Activated T-helper 2 cell treated with anti-CD3 and anti-CD28 coated beads, Interferon-gamma antibody, Interleukin-2, Interleukin-4, amounts not matched to agents 10 μg/mL and 5 μg/mL and 100 μg/mL, durations not matched to agents 14 hours and 24 hours and 36 hours (primary cell): ENCODE measurements around the gene LIPC. TPM values are rescaled to one million over a fixed set of nuclear protein-coding genes. Genes with fewer than 3 reads are reported as not detected.
"Not testable (repeated sequence)": the region's sequence is repeated elsewhere in the genome, so short reads cannot be mapped to it uniquely, and the experiment has no call there.

ENCODE experiments used
- DNase-seq: peaks from one replicate; pipeline ENCODE4 v3.0.0; 2021; ENCODE audit warnings: low spot score
- H3K27ac Mint-ChIP-seq: one replicate; pipeline ENCODE4 v1.8.0; 2021; ENCODE audit warnings: mixed read lengths
- H3K27me3 Mint-ChIP-seq: one replicate; pipeline ENCODE4 v1.8.0; 2021; ENCODE audit warnings: low read depth, mixed read lengths
- H3K36me3 Mint-ChIP-seq: one replicate; pipeline ENCODE4 v1.8.0; 2021; ENCODE audit warnings: low read depth, mixed read lengths
- H3K4me1 Mint-ChIP-seq: one replicate; pipeline ENCODE4 v1.8.0; 2021; ENCODE audit warnings: low read depth, mixed read lengths
- H3K4me3 Mint-ChIP-seq: one replicate; pipeline ENCODE4 v1.8.0; 2021; ENCODE audit warnings: low read depth, mild to moderate bottlenecking, moderate library complexity, mixed read lengths
- H3K9me3 Mint-ChIP-seq: one replicate; pipeline ENCODE4 v1.8.0; 2021; ENCODE audit warnings: mixed read lengths
- intact Hi-C: fragments of 100-400 bp; cut with micrococcal nuclease; formaldehyde crosslinking; loops from one replicate; pipeline ENCODE4 v1.15.1; 2023
- total RNA-seq: library from RNA; stranded (reverse); gene quantifications from 2 replicates; pipeline ENCODE4 v1.2.3, GENCODE V29; 2022

LIPC gene
- total RNA-seq, 1 donor from 2014 or later: 1.7 TPM

GRCh38 chr15:58597943-58598828 is 166.4 kb downstream of the LIPC start:
- Mint-ChIP-seq H3K36me3 (peaks cover 67% of the 10 kb centered on the region), H3K27me3 (no peaks in the 10 kb centered on the region), H3K4me3 (no peak overlapping the region), H3K9me3 (peaks cover 6% of the 10 kb centered on the region), H3K27ac (no peak overlapping the region), H3K4me1 (peaks cover 38% of the 10 kb centered on the region)
- intact Hi-C loops: loop anchor here (10.0 kb wide), 1 partner anchor 107 kb away; no protein-coding TSS in a partner anchor
- no peak for DNase-seq

- H3K27ac Mint-ChIP-seq: no peak overlapping the region
- H3K27me3 Mint-ChIP-seq: no peaks in the 10 kb centered on the region
- H3K36me3 Mint-ChIP-seq: peaks cover 66% of the 10 kb centered on the region
- peaks cover 6% of the 10 kb centered on the region for H3K9me3 Mint-ChIP-seq
- no peak overlapping the region for H3K4me3 Mint-ChIP-seq
- no peak for DNase-seq
- intact Hi-C loops: loop anchor here (10.0 kb wide), 1 partner anchor 106 kb away; no protein-coding TSS in a partner anchor
- H3K4me1 Mint-ChIP-seq: peaks cover 36% of the 10 kb centered on the region
Observed at GRCh38 chr15:58598829-58599210, 167.0 kb downstream of the LIPC start.

- H3K4me3 Mint-ChIP-seq: no peak overlapping the region
- DNase-seq: no peak
- peaks cover 6% of the 10 kb centered on the region for H3K9me3 Mint-ChIP-seq
- H3K4me1 Mint-ChIP-seq: peaks cover 25% of the 10 kb centered on the region
- H3K27ac Mint-ChIP-seq: no peak overlapping the region
- intact Hi-C loops: no loop called here
- peaks cover 72% of the 10 kb centered on the region for H3K36me3 Mint-ChIP-seq
- no peaks in the 10 kb centered on the region for H3K27me3 Mint-ChIP-seq
Observed at GRCh38 chr15:58602823-58603222, 171.0 kb downstream of the LIPC start.

GRCh38 chr15:58603927-58604326 is 172.1 kb downstream of the LIPC start:
- H3K4me3 Mint-ChIP-seq, intact Hi-C loops, H3K27ac Mint-ChIP-seq, DNase-seq, H3K9me3 Mint-ChIP-seq, H3K27me3 Mint-ChIP-seq: not testable (repeated sequence)
- Mint-ChIP-seq H3K36me3 (peaks cover 74% of the 10 kb centered on the region), H3K4me1 (peaks cover 26% of the 10 kb centered on the region)

GRCh38 chr15:58604455-58604923 is 172.7 kb downstream of the LIPC start:
- no peaks in the 10 kb centered on the region for H3K27me3 Mint-ChIP-seq
- no peak overlapping the region for H3K4me3 Mint-ChIP-seq
- H3K4me1 Mint-ChIP-seq: peaks cover 31% of the 10 kb centered on the region
- no peak for DNase-seq
- intact Hi-C loops: no loop called here
- peaks cover 74% of the 10 kb centered on the region for H3K36me3 Mint-ChIP-seq
- no peaks in the 10 kb centered on the region for H3K9me3 Mint-ChIP-seq
- no peak overlapping the region for H3K27ac Mint-ChIP-seq

GRCh38 chr15:58605931-58606530 is 174.2 kb downstream of the LIPC start:
- peaks cover 35% of the 10 kb centered on the region for H3K4me1 Mint-ChIP-seq
- H3K36me3 Mint-ChIP-seq: peaks cover 82% of the 10 kb centered on the region
- H3K4me3 Mint-ChIP-seq: no peak overlapping the region
- H3K27ac Mint-ChIP-seq: no peak overlapping the region
- no peaks in the 10 kb centered on the region for H3K27me3 Mint-ChIP-seq
- no peak for DNase-seq
- H3K9me3 Mint-ChIP-seq: no peaks in the 10 kb centered on the region
- intact Hi-C loops: no loop called here

GRCh38 chr15:58606577-58607080 is 174.8 kb downstream of the LIPC start:
- Mint-ChIP-seq H3K4me3 (no peak overlapping the region), H3K36me3 (peaks cover 82% of the 10 kb centered on the region), H3K9me3 (no peaks in the 10 kb centered on the region), H3K4me1 (peaks cover 36% of the 10 kb centered on the region), H3K27ac (no peak overlapping the region), H3K27me3 (no peaks in the 10 kb centered on the region)
- no peak for DNase-seq
- intact Hi-C loops: no loop called here

- no peak for DNase-seq
- peak overlapping the region; percentile 6 for H3K27ac Mint-ChIP-seq
- peaks cover 1% of the 10 kb centered on the region for H3K9me3 Mint-ChIP-seq
- H3K27me3 Mint-ChIP-seq: no peaks in the 10 kb centered on the region
- intact Hi-C loops: no loop called here
- no peak overlapping the region for H3K4me3 Mint-ChIP-seq
- H3K36me3 Mint-ChIP-seq: peaks cover 80% of the 10 kb centered on the region
- H3K4me1 Mint-ChIP-seq: peaks cover 52% of the 10 kb centered on the region
Observed at GRCh38 chr15:58608129-58608590, 176.4 kb downstream of the LIPC start.

GRCh38 chr15:58608711-58609110 is 176.9 kb downstream of the LIPC start:
- H3K27ac Mint-ChIP-seq: no peak overlapping the region
- no peak overlapping the region for H3K4me3 Mint-ChIP-seq
- peaks cover 7% of the 10 kb centered on the region for H3K9me3 Mint-ChIP-seq
- intact Hi-C loops: no loop called here
- peaks cover 81% of the 10 kb centered on the region for H3K36me3 Mint-ChIP-seq
- DNase-seq: no peak
- H3K4me1 Mint-ChIP-seq: peaks cover 51% of the 10 kb centered on the region
- no peaks in the 10 kb centered on the region for H3K27me3 Mint-ChIP-seq

GRCh38 chr15:58611731-58612676 is 180.2 kb downstream of the LIPC start:
- DNase-seq: no peak
- no peaks in the 10 kb centered on the region for H3K27me3 Mint-ChIP-seq
- peaks cover 85% of the 10 kb centered on the region for H3K36me3 Mint-ChIP-seq
- H3K4me1 Mint-ChIP-seq: peaks cover 47% of the 10 kb centered on the region
- H3K9me3 Mint-ChIP-seq: peaks cover 34% of the 10 kb centered on the region
- intact Hi-C loops: no loop called here
- no peak overlapping the region for H3K4me3 Mint-ChIP-seq
- no peak overlapping the region for H3K27ac Mint-ChIP-seq

- Mint-ChIP-seq H3K4me1 (peaks cover 28% of the 10 kb centered on the region), H3K4me3 (no peak overlapping the region), H3K9me3 (peaks cover 55% of the 10 kb centered on the region), H3K27me3 (no peaks in the 10 kb centered on the region), H3K27ac (no peak overlapping the region), H3K36me3 (peaks cover 79% of the 10 kb centered on the region)
- no peak for DNase-seq
- intact Hi-C loops: no loop called here
Observed at GRCh38 chr15:58616171-58616570, 184.4 kb downstream of the LIPC start.
